22Rv1 (cell line): Measurements from ENCODE around the gene PCDHGA9.

Experiments
- CTCF ChIP-seq: fragments of 450-650 bp; IDR thresholded peaks from 2 replicates; pipeline ENCODE4 v1.5.1; 2017; ENCODE audit warnings: mild to moderate bottlenecking
- ZFX ChIP-seq: fragments of 450-650 bp; IDR thresholded peaks from 2 replicates; pipeline ENCODE4 v1.6.1; 2017; ENCODE audit warnings: antibody characterized with exemption, borderline replicate concordance

GRCh38 chr5:141402553-141403243 is at the start of gene PCDHGA9:
- TF ChIP-seq CTCF: peak; percentile 82
- no peak for TF ChIP-seq ZFX
